Natural killer cell (primary cell): ENCODE results near the gene LCN12. TPM values are rescaled to one million over a fixed set of nuclear protein-coding genes. Genes with fewer than 3 reads are reported as not detected.
A peak's percentile ranks its signal among the peaks of the same experiment; 100 is the strongest.

Source experiments
- ATAC-seq, 3 donors: fragments of 150-1000 bp in 2 of 3; fragments of 200-7000 bp in 1 of 3; cut with Tn5 transposase; 1 replicate in 1 of 3; 2 replicates in 2 of 3; pipeline ENCODE4 v1.10.0; 2021; ENCODE audit warnings: mild to moderate bottlenecking in 2 of 3, moderate library complexity in 2 of 3
- DNase-seq, 2 donors: peaks; one replicate each; pipeline versions ENCODE4 v3.0.0 to v3.0.0-alpha.2; 2013 to 2021; ENCODE audit warnings: mixed read lengths in 1 of 2
- H3K27ac ChIP-seq: one replicate; pipeline ENCODE4 v1.5.1; 2013; ENCODE audit warnings: mild to moderate bottlenecking, low read length
- H3K27me3 ChIP-seq: one replicate; pipeline ENCODE4 v1.6.1; 2013; ENCODE audit warnings: low read length; ENCODE audit not compliant: control insufficient read depth, insufficient read depth
- H3K36me3 ChIP-seq: one replicate; pipeline ENCODE4 v1.6.1; 2013; ENCODE audit warnings: low read length; ENCODE audit not compliant: control insufficient read depth, insufficient read depth
- H3K4me1 ChIP-seq: one replicate; pipeline ENCODE4 v1.6.1; 2013; ENCODE audit warnings: low read length; ENCODE audit not compliant: control insufficient read depth, insufficient read depth
- H3K4me3 ChIP-seq: one replicate; pipeline ENCODE4 v1.5.1; 2013; ENCODE audit warnings: low read length
- H3K9me3 ChIP-seq: one replicate; pipeline ENCODE4 v1.6.1; 2013; ENCODE audit warnings: low read length; ENCODE audit not compliant: control insufficient read depth, insufficient read depth
- H3K27ac Mint-ChIP-seq, 2 donors: one replicate each; pipeline ENCODE4 v1.8.0; 2022; ENCODE audit warnings: mild to moderate bottlenecking in 2 of 2, mixed read lengths in 2 of 2, moderate library complexity in 1 of 2
- H3K27me3 Mint-ChIP-seq, 2 donors: one replicate each; pipeline ENCODE4 v1.8.0; 2022; ENCODE audit warnings: low read depth in 2 of 2, mixed read lengths in 2 of 2
- H3K36me3 Mint-ChIP-seq: one replicate; pipeline ENCODE4 v1.8.0; 2022; ENCODE audit warnings: mixed read lengths
- H3K4me1 Mint-ChIP-seq, 2 donors: one replicate each; pipeline ENCODE4 v1.8.0; 2022; ENCODE audit warnings: mixed read lengths in 2 of 2
- H3K4me3 Mint-ChIP-seq: one replicate; pipeline ENCODE4 v1.8.0; 2022; ENCODE audit warnings: mild to moderate bottlenecking, moderate library complexity, mixed read lengths
- H3K9me3 Mint-ChIP-seq, 2 donors: one replicate each; pipeline ENCODE4 v1.8.0; 2022; ENCODE audit warnings: mixed read lengths in 2 of 2
- CTCF ChIP-seq: fragments of 200-600 bp; IDR thresholded peaks from one replicate; pipeline ENCODE4 v1.8.0; 2022; ENCODE audit warnings: antibody characterized with exemption
- WGBS: methylation state at CpG from one replicate; pipeline ENCODE4 v1.1.7; 2013; ENCODE audit warnings: missing lambda C conversion rate; ENCODE audit not compliant: insufficient coverage; 5-methylcytosine and 5-hydroxymethylcytosine counted together
- intact Hi-C: fragments of 100-400 bp; cut with micrococcal nuclease; formaldehyde crosslinking; loops from one replicate; pipeline ENCODE4 v1.14.2; 2022
- total RNA-seq, 4 donors: library from RNA; stranded (reverse); fragments of 120-200 nt in 1 of 4; gene quantifications; one replicate each; pipeline versions ENCODE4 v1.2.3 to v1.2.4, GENCODE V29; 2013 to 2022

Gene LCN12
- total RNA-seq, 3 donors from 2014 or later (not counting 1 experiment from before 2014, with no cell fraction given): 9.2 to 11.3 (median 9.8) TPM

GRCh38 chr9:136975644-136976043 lies 23.6 kb downstream of the LCN12 start:
- no peaks in the 10 kb centered on the region for H3K9me3 ChIP-seq
- H3K9me3 Mint-ChIP-seq: no peaks in the 10 kb centered on the region
- WGBS: 10% methylated on average over 14 of the region's 14 CpGs

DNA sequence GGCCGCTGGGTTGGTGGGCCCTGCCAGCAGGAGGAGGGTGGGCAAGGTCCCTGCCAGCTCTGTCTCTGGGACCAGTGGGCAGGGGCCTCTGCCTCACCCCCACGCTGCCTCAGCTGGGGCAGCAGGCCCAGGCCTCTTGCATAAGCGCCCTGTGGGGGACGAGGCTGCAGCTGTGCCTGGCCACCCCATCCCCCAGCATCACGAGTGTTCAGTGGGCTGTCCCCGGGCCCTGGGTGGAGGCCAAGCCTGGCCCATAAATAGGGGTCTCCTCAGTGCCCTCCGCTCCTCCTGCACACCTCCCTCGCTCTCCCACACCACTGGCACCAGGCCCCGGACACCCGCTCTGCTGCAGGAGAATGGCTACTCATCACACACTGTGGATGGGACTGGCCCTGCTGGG lies 25.1 kb downstream of the LCN12 start, which contains the start of gene PTGDS:
TSS of gene PTGDS (plus strand) at position 282 of the 400 bp plus-strand sequence. CDS start at position 357, 75 bp downstream.
- no peaks in the 10 kb centered on the region for H3K27me3 Mint-ChIP-seq
- ATAC-seq: no peak
- H3K27ac Mint-ChIP-seq: peak within 1 kb of the TSS; percentile 78 to 80
- H3K36me3 Mint-ChIP-seq: no peaks in the 10 kb centered on the region
- TF ChIP-seq CTCF: no peak
- Histone ChIP-seq H3K27ac (peak within 1 kb of the TSS; percentile 48), H3K27me3 (no peaks in the 10 kb centered on the region), H3K4me3 (peak within 1 kb of the TSS; percentile 44), H3K36me3 (no peaks in the 10 kb centered on the region), H3K4me1 (peaks cover 59% of the 10 kb centered on the region), H3K9me3 (no peaks in the 10 kb centered on the region)
- intact Hi-C loops: no loop called here
- H3K4me3 Mint-ChIP-seq: peak within 1 kb of the TSS; percentile 83
- H3K4me1 Mint-ChIP-seq: peaks cover 6 to 39% of the 10 kb centered on the region in 2 donors
- no peaks in the 10 kb centered on the region for H3K9me3 Mint-ChIP-seq
- 83% methylated on average over 10 of the region's 10 CpGs for whole genome bisulfite sequencing
- no peak for DNase-seq

More at GRCh38 chr9:136975644-136976043, 23.6 kb downstream of the LCN12 start:
- H3K27ac Mint-ChIP-seq: peak overlapping the region; percentile 78 to 80
- Histone ChIP-seq H3K4me1 (peaks cover 59% of the 10 kb centered on the region), H3K27ac (peak overlapping the region; percentile 51), H3K36me3 (no peaks in the 10 kb centered on the region), H3K4me3 (peak overlapping the region; percentile 26), H3K27me3 (no peaks in the 10 kb centered on the region)
- peaks cover 6 to 39% of the 10 kb centered on the region in 2 donors for H3K4me1 Mint-ChIP-seq
- intact Hi-C loops: no loop called here
- no peaks in the 10 kb centered on the region for H3K27me3 Mint-ChIP-seq
- peak; percentile 44 for TF ChIP-seq CTCF
- H3K36me3 Mint-ChIP-seq: no peaks in the 10 kb centered on the region
- DNase-seq (peak in 1 of 2 donors; percentile 55), ATAC-seq (peak; percentile 11 to 19 (median 17))
- peak overlapping the region; percentile 83 for H3K4me3 Mint-ChIP-seq

- H3K9me3 Mint-ChIP-seq: no peaks in the 10 kb centered on the region
- H3K4me1 Mint-ChIP-seq: peaks cover 6 to 39% of the 10 kb centered on the region in 2 donors
- H3K9me3 ChIP-seq: no peaks in the 10 kb centered on the region
- intact Hi-C loops: loop anchor here (1.0 kb wide), 1 partner anchor 15 kb away; the partner anchor contains the start of gene PAXX
- no peaks in the 10 kb centered on the region for H3K27me3 Mint-ChIP-seq
- peak overlapping the region; percentile 30 for H3K27ac ChIP-seq
- peak overlapping the region; percentile 44 for H3K4me3 ChIP-seq
- H3K36me3 Mint-ChIP-seq: no peaks in the 10 kb centered on the region
- no peak for ATAC-seq
- WGBS: 50% methylated on average over 33 of the region's 33 CpGs
- H3K4me1 ChIP-seq: peaks cover 59% of the 10 kb centered on the region
- no peak for DNase-seq
- TF ChIP-seq CTCF: no peak
- H3K36me3 ChIP-seq: no peaks in the 10 kb centered on the region
- H3K27me3 ChIP-seq: no peaks in the 10 kb centered on the region
- H3K4me3 Mint-ChIP-seq: peak overlapping the region; percentile 76
- peak overlapping the region in 1 of 2 donors; percentile 78 for H3K27ac Mint-ChIP-seq
These were observed 25.6 kb downstream of the LCN12 start for GRCh38 chr9:136977649-136978072.
